HG02759 (cell line): Measurements from ENCODE around the gene ABHD14A.
A peak's percentile ranks its signal among the peaks of the same experiment; 100 is the strongest.

ENCODE experiments used
- ATAC-seq: cut with Tn5 transposase; IDR thresholded peaks from one replicate; pipeline ENCODE4 v1.9.1; 2021; ENCODE audit warnings: mild to moderate bottlenecking, moderate library complexity; ENCODE audit not compliant: unreplicated experiment

The ABHD14A gene

DNA sequence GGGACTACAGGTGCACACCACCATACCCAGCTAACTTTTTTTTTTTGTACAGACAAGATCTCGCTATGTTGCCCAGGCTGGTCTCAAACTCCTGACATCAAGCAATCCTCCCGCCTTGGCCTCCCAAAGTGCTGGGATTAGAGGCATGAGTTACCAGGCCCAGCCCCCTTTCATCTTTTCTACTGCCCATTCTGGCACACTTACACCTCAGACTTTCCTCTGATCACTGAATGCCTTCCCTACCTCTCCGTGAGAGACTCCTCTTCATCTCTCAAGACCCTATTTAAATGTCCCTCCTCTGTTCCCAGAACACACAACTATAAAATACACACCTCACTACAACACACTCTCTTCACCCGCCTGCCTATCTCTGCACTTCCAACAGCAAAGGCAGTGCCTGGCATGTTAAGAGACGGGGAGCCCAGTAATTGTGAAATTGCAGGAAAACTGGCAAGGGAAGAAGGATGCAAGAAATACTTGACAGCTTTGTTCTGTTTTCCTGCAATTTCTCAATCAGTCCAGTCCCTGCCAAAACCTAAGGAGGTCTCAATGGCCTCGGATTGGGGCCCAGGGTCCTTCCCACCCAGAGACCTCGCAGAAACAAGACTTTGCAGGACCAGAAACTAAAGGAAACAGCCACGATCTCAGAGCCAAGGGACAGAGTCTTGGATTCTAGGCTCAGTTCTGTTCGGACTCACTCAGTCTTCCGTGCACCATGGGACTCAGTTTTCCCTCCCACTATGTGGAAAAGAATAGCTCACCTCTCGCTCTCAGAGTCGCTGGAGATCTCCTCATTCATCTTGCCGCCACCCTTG, 34.0 kb upstream of the ABHD14A start:
- no peak for ATAC-seq

DNA sequence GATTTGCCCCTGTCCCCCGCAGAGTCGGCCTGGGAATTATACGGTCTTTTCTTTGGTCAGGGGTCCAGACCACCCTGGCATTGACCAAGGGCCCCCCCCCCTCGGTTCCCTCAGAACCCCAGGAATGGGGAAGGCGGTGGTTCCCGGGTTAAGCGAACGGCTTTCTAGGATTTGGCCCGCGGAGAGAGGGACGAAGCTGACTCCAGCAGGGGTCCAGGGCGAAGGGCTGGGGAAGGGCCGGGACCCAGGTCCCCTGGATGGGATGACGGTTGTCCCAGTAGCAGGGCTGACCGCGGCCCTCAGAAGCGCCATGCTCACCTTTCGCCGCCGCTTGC, 33.4 kb upstream of the ABHD14A start:
- ATAC-seq = no peak

- ATAC-seq = peak; percentile 88
Measured at GRCh38 chr3:51941798-51942602, 32.9 kb upstream of the ABHD14A start, which contains the start of the genes PARP3 and RRP9. Gene PARP3, plus strand, starts transcription at chr3:51942363. Its CDS starts 993 bp downstream, at chr3:51943356. Gene RRP9, minus strand, starts transcription at chr3:51941904. Its CDS starts 37 bp downstream, at chr3:51941867.

- no peak for ATAC-seq
Measured at GRCh38 chr3:51942603-51943450, 32.0 kb upstream of the ABHD14A start.

GRCh38 chr3:51943451-51944391, 31.1 kb upstream of the ABHD14A start:
- ATAC-seq = no peak

- ATAC-seq = no peak
Measured at GRCh38 chr3:51944451-51945021, 30.3 kb upstream of the ABHD14A start.

GRCh38 chr3:51945031-51945840, 29.6 kb upstream of the ABHD14A start:
- ATAC-seq = no peak

GRCh38 chr3:51945926-51946705, 28.7 kb upstream of the ABHD14A start:
- ATAC-seq = no peak

- no peak for ATAC-seq
Measured at GRCh38 chr3:51946796-51947195, 28.1 kb upstream of the ABHD14A start.

GRCh38 chr3:51947215-51947900, 27.5 kb upstream of the ABHD14A start:
- ATAC-seq = no peak

GRCh38 chr3:51948016-51948580, 26.8 kb upstream of the ABHD14A start:
- ATAC-seq = no peak

DNA sequence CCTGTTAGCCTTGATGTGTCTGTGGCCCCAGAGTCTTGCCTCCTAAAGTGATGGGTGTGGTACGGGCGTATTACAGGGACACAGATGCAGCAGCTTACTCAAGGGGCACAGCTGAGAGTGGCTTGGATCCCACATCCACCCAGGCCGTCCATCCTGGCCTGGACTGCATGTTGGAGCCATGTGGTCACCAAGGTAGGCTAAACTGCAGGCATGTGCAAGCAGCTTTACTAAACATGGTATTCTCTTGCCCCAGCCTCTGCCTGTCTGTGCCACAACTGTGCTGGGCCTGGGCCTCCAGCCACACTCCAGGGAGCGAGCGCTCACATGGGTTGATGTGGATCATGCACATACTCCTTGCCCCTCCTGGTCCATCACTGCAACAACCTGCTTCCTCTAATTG, 25.7 kb upstream of the ABHD14A start:
- ATAC-seq = no peak

GRCh38 chr3:51950899-51951298, 24.0 kb upstream of the ABHD14A start:
- ATAC-seq = no peak

GRCh38 chr3:51953445-51953844, 21.4 kb upstream of the ABHD14A start:
- ATAC-seq = no peak

- ATAC-seq = no peak
Measured at GRCh38 chr3:51954105-51954504, 20.8 kb upstream of the ABHD14A start.

- ATAC-seq = no peak
Measured at GRCh38 chr3:51954713-51955112, 20.2 kb upstream of the ABHD14A start.
